GM18505 (cell line): Measurements from ENCODE around the gene NEURL4.
"Not testable (repeated sequence)": the region's sequence is repeated elsewhere in the genome, so short reads cannot be mapped to it uniquely, and the experiment has no call there.

Experiments
- ATAC-seq: cut with Tn5 transposase; IDR thresholded peaks from one replicate; pipeline ENCODE4 v1.9.1; 2021; ENCODE audit not compliant: unreplicated experiment
- POLR2A ChIP-seq: IDR thresholded peaks from 4 replicates; pipeline ENCODE4 v1.6.1; 2011; ENCODE audit warnings: borderline replicate concordance; ENCODE audit not compliant: insufficient read depth, insufficient read length; ENCODE audit errors: extremely low read depth

NEURL4 gene

DNA sequence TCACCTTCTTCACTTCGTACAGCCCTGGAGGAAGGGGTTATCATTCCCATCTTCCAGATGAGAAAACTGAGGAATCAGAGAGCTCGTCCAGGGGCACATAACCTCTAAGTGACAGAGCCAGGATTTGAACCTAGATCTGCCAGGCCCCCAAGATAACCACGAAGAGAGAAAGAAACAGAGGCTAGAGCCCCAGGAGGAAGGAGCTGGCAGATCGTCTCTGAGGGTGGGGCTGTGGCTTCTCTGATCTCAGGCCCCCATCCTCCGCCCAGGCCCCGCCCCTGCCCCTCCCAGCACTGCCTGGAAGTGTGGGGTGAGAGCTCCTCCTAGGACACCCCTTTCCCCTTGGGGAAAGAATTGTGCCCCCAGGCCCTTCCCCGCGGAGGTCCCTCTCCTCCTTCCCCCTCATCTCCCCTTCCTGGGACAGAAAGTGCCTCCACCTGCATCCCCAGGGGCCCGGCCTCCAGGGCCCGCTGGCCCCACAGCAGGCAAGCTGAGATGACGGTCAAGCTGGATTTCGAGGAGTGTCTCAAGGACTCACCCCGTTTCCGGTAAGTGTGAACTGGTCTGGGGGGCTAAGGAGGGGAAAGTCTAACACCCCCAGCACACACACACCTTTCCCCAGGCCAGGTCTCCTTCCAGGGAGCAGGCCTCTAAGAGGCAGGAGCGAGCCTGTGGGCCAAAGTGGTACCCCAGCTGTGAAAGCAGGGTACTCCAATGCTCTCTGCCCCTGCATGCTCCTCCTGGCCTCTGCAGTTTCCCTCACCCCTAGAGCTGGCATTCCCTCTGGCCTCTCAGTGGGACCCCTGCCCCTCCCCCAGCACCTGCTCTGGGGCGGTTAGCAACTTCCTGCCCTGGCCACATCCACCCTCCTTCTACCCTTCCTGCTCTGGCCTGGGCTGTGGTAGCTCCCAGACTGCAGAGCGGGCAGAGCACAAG, 7.4 kb upstream of the NEURL4 start, which contains the start of gene ACAP1:
ACAP1 (plus strand) TSS at position 290 of the 936 bp plus-strand sequence; CDS start at position 496, 206 bp downstream.
- ATAC-seq, result peak; percentile 59
- TF ChIP-seq POLR2A, result peak; percentile 63

- ATAC-seq, result not testable (repeated sequence)
These were observed 6.6 kb upstream of the NEURL4 start for GRCh38 chr17:7335765-7336164.

DNA sequence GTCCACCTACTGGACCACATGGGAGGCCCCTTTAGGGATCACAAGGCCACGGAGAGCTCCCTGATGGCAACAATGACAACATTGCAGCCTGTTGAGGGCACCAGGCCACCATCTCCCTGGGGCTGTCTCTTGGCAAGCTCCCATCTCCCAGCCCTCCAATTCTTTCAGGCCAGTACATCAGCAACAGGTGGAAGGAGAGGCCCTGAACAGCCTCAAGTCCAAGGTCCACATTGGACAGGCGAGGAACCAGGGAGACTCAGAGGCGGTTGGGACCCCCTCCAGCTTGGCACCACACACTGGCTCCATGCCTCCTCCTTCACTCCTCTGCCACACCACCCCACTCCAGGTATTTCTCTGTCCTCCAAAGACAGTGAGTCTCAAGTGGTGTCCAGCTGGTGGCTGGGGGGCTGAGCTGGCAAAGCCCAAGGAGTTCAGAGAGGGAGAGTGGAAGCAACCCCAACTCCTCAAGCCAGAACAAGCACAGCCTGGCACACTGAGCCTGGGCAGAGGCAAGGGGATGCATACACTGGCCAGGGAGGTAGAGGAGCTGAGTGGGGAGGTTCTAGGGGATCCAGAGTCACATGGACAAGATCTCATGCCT, 5.9 kb upstream of the NEURL4 start:
- ATAC-seq, result no peak
- TF ChIP-seq POLR2A, result no peak

DNA sequence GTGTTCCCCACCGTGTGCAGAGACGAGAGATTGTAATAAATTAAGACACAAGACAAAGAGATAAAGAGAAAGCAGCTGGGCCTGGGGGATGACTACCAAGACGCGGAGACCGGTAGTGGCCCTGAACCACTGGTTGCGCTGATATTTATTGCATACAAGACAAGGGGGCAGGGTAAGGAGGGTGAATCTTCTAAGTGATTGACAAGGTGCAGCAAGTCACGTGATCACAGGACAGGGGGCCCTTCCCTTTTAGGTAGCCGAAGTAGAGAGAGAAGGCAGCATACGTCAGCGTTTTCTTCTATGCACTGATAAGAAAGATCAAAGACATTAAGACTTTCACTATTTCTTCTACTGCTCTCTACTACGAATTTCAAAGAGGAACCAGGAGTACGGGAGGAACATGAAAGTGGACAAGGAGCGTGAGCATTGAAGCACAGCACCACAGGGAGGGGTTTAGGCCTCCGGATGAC, 3.5 kb upstream of the NEURL4 start:
- not testable (repeated sequence) for ATAC-seq
- peak; percentile 45 for TF ChIP-seq POLR2A

- ATAC-seq, result no peak
- no peak for TF ChIP-seq POLR2A
These were observed 3.0 kb upstream of the NEURL4 start for GRCh38 chr17:7332111-7332510.

DNA sequence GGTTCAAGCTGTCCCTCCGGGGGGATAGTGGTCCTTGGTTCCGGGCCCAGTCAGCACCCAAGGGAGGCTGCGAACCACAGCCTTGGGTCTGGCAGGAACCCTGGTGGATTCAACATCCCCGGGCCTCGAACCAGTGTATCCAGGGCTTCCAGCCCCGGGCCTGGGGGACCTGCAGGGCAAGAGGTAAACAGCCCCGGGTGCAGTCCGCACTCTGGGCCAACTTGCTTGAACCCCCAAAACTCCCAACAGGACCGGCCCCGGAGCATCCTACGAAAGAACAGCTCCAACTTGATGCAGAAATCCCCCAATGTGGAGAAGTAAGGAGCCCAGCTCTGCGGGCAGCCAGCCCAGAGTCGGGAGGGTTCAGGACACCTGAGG, 1.5 kb upstream of the NEURL4 start:
- ATAC-seq, result no peak
- no peak for TF ChIP-seq POLR2A

DNA sequence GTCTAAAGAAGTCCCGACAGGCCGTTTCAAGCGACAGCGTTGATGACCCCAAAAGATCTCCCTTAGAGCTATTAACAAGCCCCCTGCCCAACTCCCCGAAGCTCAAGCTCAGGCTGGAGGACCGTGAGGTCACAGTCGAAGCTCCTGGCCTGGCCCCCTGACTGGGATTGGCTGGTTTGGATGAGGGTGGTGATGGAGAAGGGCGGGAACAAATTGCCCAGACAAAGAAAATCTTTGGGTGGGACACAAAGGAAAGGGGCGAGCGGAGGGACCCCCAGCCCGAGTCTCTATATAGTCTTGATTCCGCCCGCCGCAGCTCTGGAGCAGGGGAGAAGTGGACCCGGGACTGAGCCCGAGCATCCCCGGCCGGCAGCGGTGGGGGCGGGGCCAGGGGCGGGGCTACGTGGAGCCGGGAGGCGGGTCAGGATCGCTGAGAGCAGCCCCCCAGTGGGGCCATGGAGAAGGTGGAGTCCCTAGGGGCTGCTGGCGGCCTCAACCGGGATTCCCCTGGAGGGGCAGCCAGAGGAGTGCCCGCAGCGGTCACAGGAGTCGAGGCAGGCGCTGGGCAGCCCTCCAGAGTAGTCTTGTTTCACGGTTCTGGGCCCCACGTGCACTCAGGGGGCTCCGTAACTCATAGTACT, 982 bp upstream of the NEURL4 start:
- peak; percentile 45 for TF ChIP-seq POLR2A
- peak; percentile 33 for ATAC-seq

DNA sequence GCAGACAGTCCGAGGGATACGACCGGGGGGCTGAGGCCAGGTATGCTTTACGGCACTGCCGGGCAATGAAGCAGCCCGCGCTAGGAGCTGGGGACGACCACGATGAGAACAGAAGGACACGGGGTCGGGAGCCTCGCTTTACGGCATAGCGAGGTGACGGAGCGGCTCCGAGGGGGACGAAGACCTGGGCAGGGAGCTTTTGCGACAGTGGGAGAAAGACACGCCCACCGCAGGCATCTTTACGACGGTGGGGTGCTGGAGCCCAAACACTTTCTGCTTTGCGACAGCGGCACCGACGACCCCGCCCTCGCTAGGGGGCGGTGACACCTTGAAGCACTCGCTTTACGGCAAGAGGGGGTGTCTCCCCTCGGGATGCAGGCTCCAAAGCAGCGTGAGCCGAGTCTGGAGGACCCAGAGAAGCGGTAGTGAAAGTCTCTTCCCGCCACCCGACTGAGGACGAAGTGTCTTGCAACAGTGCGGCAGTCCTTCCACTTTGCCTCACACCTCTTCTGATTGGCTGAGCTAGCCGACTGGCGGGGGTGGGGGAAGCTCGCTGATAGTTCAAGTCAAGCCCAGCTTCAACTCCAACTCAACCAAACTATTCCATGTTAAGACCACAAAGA, 350 bp upstream of the NEURL4 start:
- peak; percentile 83 for TF ChIP-seq POLR2A
- peak; percentile 60 for ATAC-seq

DNA sequence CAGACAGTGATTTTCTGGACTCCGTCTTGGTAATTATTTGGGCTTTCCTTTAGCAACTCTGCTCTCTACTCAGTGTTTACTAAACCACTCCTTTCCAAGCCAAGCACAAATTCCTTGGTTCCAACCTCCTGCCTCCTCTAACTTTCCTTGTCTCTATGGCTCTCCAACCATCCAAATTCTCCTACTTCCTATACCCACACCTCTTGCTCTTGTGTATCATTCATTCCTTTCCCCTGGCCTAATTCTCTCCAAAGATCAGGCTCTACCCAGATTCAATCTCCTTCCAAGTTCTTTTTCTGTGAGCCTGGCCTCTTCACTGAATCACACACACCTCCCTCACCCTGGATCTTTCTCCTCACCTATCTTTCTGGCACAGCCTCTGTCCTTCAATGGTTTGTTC, 1.1 kb downstream of the NEURL4 start:
- no peak for TF ChIP-seq POLR2A
- ATAC-seq, result no peak

DNA sequence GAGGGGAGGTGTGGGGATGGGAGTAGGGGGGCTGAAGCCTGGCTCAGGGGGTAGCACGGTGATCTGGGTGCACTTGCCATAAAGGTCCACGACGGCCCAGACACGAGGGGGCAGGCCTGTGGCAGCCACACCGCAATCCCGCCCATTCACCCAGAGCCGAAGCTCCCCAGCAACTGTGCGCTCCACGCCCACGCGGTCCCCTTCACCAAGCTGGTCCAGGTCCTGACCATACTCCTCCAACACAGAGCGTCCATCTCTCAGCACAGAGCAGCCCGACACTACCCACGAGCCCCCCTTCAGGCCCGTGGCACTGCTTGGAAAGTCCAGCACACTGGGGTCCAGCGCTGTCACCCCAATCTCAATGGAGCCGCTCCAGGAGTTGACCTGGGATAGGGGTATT, 1.6 kb downstream of the NEURL4 start:
- TF ChIP-seq POLR2A, result no peak
- ATAC-seq, result no peak

- TF ChIP-seq POLR2A, result no peak
- ATAC-seq, result no peak
These were observed 2.1 kb downstream of the NEURL4 start for GRCh38 chr17:7327056-7327455.

- no peak for ATAC-seq
- TF ChIP-seq POLR2A, result no peak
These were observed 2.9 kb downstream of the NEURL4 start for GRCh38 chr17:7326186-7326585.

- no peak for ATAC-seq
- no peak for TF ChIP-seq POLR2A
These were observed 4.1 kb downstream of the NEURL4 start for GRCh38 chr17:7325031-7325528.

DNA sequence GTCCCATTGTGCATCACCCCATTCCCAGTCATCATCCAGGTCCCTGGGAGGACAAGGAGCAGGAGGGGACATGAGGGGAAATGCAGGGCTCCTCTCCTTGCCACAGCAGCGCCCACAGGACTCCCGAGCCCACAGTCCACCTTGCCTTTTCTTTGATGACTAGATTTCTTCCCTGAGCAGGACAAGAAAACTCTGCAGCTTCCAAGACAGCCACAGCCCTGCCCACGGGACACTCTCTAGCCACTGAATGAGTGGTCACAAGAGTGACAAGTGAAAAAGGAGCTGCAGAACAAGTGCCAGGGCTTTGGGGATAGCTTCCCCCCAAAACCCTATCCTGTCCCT, 4.7 kb downstream of the NEURL4 start:
- no peak for TF ChIP-seq POLR2A
- ATAC-seq, result no peak
